Spinal cord (tissue), 10 donors: ENCODE measurements around the gene SLC6A8. TPM values are rescaled to one million over a fixed set of nuclear protein-coding genes. Genes with fewer than 3 reads are reported as not detected.
"Not testable (repeated sequence)": the region's sequence is repeated elsewhere in the genome, so short reads cannot be mapped to it uniquely, and the experiment has no call there.

Experiments
- DNase-seq, 6 donors: peaks; one replicate each; pipeline versions ENCODE4 v3.0.0 to v3.0.0-alpha.2; 2013 to 2015; ENCODE audit warnings: low spot score in 6 of 6, low read depth in 4 of 6
- H3K27ac ChIP-seq: one replicate; pipeline ENCODE4 v1.5.1; 2013; ENCODE audit warnings: low read depth, low read length, control low read depth
- H3K27me3 ChIP-seq: one replicate; pipeline ENCODE4 v1.6.1; 2013; ENCODE audit warnings: low read length; ENCODE audit not compliant: control insufficient read depth, insufficient read depth
- H3K36me3 ChIP-seq: one replicate; pipeline ENCODE4 v1.6.1; 2013; ENCODE audit warnings: low read length; ENCODE audit not compliant: control insufficient read depth, insufficient read depth
- H3K4me1 ChIP-seq: one replicate; pipeline ENCODE4 v1.6.1; 2013; ENCODE audit warnings: low read length; ENCODE audit not compliant: control insufficient read depth, insufficient read depth
- H3K4me3 ChIP-seq: one replicate; pipeline ENCODE4 v1.5.1; 2013; ENCODE audit warnings: low read depth, low read length, control low read depth
- H3K9me3 ChIP-seq: one replicate; pipeline ENCODE4 v1.6.1; 2013; ENCODE audit warnings: low read length; ENCODE audit not compliant: control insufficient read depth, insufficient read depth
- WGBS: methylation state at CpG from one replicate; pipeline ENCODE4 v1.1.5; 2013; ENCODE audit warnings: missing lambda C conversion rate; ENCODE audit not compliant: insufficient coverage; 5-methylcytosine and 5-hydroxymethylcytosine counted together
- polyA plus RNA-seq, 2 donors: library from polyadenylated mRNA; unstranded; fragments of 120-200 nt; gene quantifications; one replicate each; pipeline ENCODE4 v1.2.1, GENCODE V29; 2013; ENCODE audit not compliant: insufficient read length in 2 of 2
- total RNA-seq, 2 donors: library from RNA; depleted of rRNA in 1 of 2; stranded (reverse); fragments of 120-200 nt in 1 of 2; fragments of >200 nt in 1 of 2; gene quantifications; one replicate each; pipeline versions ENCODE4 v1.2.3 to v1.2.4, GENCODE V29; 2013 to 2014
- donor health status: healthy.

The SLC6A8 gene
- total and polyA plus RNA-seq, 4 donors: 22.3 to 77.0 (median 47.5) TPM

DNA sequence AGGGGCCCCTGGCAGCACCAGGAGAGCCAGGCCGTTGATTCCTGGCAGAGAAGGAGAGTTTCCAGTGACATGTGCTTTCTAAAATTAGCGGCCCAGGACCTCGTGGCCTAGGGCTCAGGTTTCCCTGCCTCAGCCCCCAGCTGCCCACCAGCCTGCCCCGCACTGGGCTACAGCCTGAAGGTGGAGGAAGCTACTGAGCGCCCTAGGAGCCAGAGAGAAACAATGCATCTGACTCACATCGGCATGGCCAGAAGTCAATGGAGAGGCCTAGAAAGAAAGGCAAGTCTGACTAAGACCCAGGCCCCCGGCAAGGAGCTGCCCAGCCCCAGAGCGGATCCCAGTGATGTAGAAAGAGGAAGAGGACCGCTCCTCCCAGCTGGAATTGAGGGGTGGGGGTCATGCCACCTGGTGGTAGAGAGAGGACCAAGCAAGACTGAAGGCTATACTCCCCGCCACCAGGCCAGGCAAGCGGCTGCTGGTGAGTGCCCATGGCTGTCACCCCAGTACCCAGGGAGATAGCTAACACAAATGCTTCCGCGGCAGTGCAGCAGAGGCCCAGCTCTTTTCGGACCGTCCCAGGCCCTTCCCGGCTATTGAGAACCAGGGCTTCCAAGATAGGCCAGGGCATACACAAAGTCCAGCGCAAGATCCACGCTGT, 17.8 kb downstream of the SLC6A8 start:
- DNase-seq, H3K9me3 ChIP-seq, H3K4me3 ChIP-seq, H3K27ac ChIP-seq, H3K27me3 ChIP-seq, H3K4me1 ChIP-seq: not testable (repeated sequence)
- H3K36me3 ChIP-seq: peaks cover 74% of the 10 kb centered on the region
- WGBS: 78% methylated on average over 18 of the region's 18 CpGs

DNA sequence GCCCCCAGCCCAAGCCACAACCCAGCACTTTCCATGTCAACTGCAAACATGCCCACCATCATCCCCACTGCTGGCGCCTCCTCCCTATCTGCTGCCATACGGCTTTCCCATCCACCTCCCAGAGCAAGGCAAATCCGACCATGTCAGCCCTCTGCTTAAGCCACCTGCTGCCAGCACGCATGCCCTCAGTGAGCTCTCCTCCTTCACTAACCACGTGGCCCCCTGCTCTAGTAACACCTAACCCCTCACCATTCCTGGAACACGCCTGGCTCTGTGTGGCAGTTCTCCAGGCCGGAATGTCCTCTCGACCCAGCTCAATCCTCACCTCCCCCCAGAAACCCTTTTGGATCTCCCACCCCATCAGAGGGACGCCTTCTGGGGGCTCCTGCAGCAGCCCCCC, 19.1 kb downstream of the SLC6A8 start:
- 78% methylated on average over 9 of the region's 9 CpGs for WGBS
- no peak overlapping the region for H3K27ac ChIP-seq
- no peaks in the 10 kb centered on the region for H3K27me3 ChIP-seq
- H3K4me1 ChIP-seq: no peaks in the 10 kb centered on the region
- peaks cover 65% of the 10 kb centered on the region for H3K36me3 ChIP-seq
- no peak for DNase-seq
- H3K4me3 ChIP-seq: no peak overlapping the region
- H3K9me3 ChIP-seq: no peaks in the 10 kb centered on the region

DNA sequence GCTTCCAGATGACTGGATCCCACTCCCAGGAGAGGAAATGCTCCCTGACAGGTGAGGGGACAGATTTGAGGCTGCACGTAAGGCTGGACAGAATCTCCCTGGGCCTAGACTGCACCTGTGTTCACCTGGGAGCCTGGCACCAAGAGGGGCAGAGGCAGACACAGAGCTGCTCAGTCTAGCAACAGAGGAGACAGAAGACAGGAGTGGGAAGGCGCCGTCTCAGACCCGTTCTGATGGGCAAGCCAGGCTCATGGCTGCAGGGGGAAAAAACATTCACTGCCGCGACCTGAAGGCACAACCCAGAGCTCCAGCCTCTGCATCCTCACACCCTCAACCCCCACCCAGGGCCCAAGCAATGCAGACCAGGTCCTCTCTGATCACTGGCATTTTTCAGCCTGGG, 19.7 kb downstream of the SLC6A8 start:
- H3K27ac ChIP-seq: no peak overlapping the region
- peaks cover 61% of the 10 kb centered on the region for H3K36me3 ChIP-seq
- H3K4me3 ChIP-seq: no peak overlapping the region
- WGBS: 93% methylated on average over 4 of the region's 6 CpGs
- no peaks in the 10 kb centered on the region for H3K4me1 ChIP-seq
- H3K9me3 ChIP-seq: no peaks in the 10 kb centered on the region
- DNase-seq: no peak
- H3K27me3 ChIP-seq: no peaks in the 10 kb centered on the region

DNA sequence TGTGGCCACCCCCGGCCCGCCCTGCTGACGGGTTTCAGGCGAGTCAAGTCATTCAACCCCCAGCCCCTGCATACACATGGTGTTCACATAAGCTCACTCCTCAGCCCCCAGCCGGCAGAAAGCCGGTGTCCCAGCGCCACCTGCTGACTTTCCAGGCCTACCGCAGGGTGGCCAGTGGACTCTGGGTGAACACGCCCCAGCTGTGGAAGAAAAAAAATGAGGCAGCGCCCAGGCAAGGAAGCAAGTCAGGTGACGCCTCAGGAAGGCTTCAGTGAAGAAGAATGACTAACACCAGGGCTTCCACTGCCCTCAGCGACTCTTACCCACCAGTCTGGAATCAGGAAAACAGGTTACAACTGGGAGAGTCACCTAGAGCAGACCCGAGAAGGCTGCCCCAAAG, 20.7 kb downstream of the SLC6A8 start:
- Histone ChIP-seq H3K36me3 (peaks cover 51% of the 10 kb centered on the region), H3K27ac (no peak overlapping the region), H3K4me1 (no peaks in the 10 kb centered on the region), H3K9me3 (no peaks in the 10 kb centered on the region), H3K27me3 (no peaks in the 10 kb centered on the region), H3K4me3 (no peak overlapping the region)
- DNase-seq: peak in 2 of 6 donors; percentile 80 to 86
- WGBS: 17% methylated on average over 11 of the region's 13 CpGs

DNA sequence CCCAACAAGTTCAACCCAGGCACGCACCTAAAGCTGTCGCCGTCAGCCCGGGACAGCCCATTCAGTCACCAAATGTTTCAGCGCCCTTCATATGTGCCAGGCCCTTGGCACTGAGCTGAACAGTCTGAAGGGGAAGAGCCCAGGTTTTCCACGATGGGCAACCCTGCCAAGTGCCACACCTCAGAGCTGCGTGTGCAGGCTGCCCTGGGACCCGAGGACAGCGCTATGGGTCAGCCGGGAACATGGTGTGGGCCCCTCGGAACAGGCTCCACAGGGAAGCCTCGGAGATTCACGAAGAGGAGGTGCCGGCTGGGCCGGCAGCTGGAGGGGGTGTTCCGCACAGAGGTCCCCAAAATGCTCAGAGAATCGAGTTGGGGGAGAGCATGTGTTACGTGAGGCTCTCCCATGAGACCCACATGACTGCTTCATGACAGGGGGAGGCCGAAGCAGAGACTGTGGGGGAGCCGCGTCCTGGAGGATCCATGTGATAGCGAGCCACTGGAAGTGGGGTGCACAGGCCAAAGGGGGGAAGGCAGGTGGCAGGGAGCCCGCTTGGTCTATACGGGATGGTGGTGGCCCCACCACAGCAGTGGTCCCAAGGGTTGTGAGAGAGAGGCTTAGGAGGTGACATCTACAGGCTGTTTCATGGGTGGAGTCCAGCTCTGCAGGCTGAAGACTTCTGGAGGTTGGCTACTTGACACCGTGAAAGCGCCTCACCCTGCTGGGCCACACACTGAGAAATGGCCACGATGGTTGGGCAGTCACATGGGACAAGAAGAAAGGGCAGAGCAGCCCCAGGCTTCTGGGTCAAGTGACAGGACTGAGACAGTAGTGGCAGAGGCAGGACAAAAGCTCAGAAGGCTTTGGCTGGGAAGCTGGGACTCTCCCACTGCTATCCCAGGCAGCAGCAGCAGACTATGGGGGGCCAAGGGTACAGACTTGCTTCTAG, 22.3 kb downstream of the SLC6A8 start:
- Histone ChIP-seq H3K4me1 (no peaks in the 10 kb centered on the region), H3K27me3 (no peaks in the 10 kb centered on the region), H3K9me3 (no peaks in the 10 kb centered on the region), H3K36me3 (peaks cover 41% of the 10 kb centered on the region), H3K27ac (no peak overlapping the region), H3K4me3 (no peak overlapping the region)
- WGBS: 84% methylated on average over 27 of the region's 27 CpGs
- DNase-seq: no peak

DNA sequence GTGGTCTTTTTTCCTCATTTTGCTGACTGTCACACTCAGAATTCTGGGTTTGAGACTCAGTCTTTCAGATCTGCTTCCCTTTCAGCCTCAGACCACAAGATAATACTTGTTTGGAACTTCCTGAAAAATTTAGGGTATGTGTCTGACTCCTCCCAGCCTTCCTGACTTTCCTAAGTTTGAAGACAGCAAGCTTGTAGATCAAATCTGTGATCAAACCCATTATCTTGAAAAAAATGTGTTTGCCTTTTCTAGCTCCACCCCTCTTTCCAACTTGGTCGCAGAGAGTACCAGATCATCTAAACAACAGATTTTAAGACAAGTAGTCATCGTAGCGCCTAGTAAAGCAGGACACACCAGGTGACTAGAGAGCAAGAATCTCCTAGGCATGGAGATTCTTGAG, 26.5 kb downstream of the SLC6A8 start:
- H3K27me3 ChIP-seq: no peaks in the 10 kb centered on the region
- H3K27ac ChIP-seq: no peak overlapping the region
- no peaks in the 10 kb centered on the region for H3K4me1 ChIP-seq
- no peak overlapping the region for H3K4me3 ChIP-seq
- no peaks in the 10 kb centered on the region for H3K9me3 ChIP-seq
- DNase-seq: no peak
- WGBS: 86% methylated on average over 3 of the region's 3 CpGs
- peaks cover 27% of the 10 kb centered on the region for H3K36me3 ChIP-seq

DNA sequence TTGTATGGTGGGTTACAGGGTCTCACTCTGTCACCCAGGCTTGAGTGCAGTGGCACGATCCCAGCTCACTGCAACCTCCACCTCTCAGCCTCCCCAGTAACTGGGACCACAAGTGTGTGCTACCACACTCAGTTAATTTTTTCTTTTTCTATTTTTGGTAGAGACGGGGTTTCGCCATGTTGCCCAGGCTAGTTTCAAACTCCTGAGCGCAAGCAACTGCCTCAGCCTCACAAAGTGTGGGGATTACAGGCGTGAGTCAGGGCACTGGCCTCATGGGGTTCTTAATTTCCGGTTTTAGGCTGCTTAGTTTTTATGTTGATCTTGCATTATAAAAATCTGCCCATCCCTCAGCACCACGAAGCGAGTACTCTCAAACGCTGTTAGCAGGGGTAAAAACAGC, 29.7 kb downstream of the SLC6A8 start:
- DNase-seq: no peak
- H3K36me3 ChIP-seq: peaks cover 22% of the 10 kb centered on the region
- WGBS: 93% methylated on average over 3 of the region's 9 CpGs

DNA sequence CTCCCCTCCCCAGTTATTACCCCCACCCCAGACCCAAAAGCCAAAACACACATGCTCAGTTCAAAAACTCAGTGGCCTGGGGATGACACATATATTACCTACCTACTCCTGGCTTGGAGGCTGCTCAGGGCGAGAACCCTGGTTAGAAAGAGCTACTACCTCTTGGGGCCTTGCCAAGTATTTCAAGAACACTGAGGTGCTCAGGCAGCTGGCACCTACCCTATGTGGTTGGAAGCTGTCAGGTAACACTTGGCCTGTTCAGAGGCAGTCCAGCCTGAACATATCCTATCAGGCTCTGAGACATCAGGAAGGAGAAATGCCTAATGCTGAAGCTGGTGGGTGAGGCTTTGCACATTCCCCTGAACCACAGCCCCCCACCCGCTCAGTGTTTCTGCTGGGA, 31.5 kb downstream of the SLC6A8 start:
- no peaks in the 10 kb centered on the region for H3K9me3 ChIP-seq
- no peak overlapping the region for H3K27ac ChIP-seq
- no peak for DNase-seq
- H3K4me3 ChIP-seq: no peak overlapping the region
- WGBS: 57% methylated on average over 2 of the region's 2 CpGs
- H3K4me1 ChIP-seq: peaks cover 10% of the 10 kb centered on the region
- peaks cover 22% of the 10 kb centered on the region for H3K36me3 ChIP-seq
- no peaks in the 10 kb centered on the region for H3K27me3 ChIP-seq

More for the DNA sequence above, 29.7 kb downstream of the SLC6A8 start:
- H3K4me1 ChIP-seq: no peaks in the 10 kb centered on the region
- H3K9me3 ChIP-seq: no peaks in the 10 kb centered on the region
- no peaks in the 10 kb centered on the region for H3K27me3 ChIP-seq
- no peak overlapping the region for H3K4me3 ChIP-seq
- H3K27ac ChIP-seq: no peak overlapping the region

DNA sequence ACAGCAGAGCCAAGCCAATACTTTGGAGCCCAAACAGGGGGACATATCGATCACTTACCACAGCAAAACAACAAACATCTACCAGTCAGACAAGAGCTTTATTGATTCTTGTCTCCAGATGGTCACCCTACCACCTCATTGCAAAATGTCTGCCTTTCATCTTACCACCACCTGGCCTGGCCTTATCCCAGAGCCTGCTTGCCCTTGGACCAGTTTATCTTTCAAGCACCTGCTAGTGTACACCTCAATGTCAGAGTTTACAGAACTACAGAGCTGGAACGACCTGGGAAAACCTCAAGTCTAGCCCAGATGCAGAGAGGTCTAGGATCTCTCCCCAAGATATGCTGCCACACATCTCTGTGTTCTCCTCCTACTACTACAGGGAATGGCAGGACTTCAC, 32.0 kb downstream of the SLC6A8 start:
- 77% methylated on average over 2 of the region's 2 CpGs for WGBS
- Histone ChIP-seq H3K27ac (no peak overlapping the region), H3K27me3 (no peaks in the 10 kb centered on the region), H3K4me1 (peaks cover 11% of the 10 kb centered on the region), H3K4me3 (no peak overlapping the region), H3K36me3 (peaks cover 22% of the 10 kb centered on the region), H3K9me3 (no peaks in the 10 kb centered on the region)
- DNase-seq: no peak
